Testis (tissue), 2 donors: Measurements from ENCODE around the gene TWIST1.

Experiments used
- POLR2A ChIP-seq: fragments of 450-650 bp; IDR thresholded peaks from one replicate; pipeline ENCODE4 v1.6.1; 2017; ENCODE audit warnings: antibody characterized with exemption, mild to moderate bottlenecking, moderate library complexity
- TF ChIP-seq, protein P1 (sequence below), 3 experiments: fragments of 450-650 bp in 2 of 3; fragments of 200-600 bp in 1 of 3; sonication (generic) in 1 of 3; IDR thresholded peaks; one replicate each; pipeline ENCODE4 v1.5.1; 2016 to 2019; ENCODE audit warnings: antibody characterized with exemption in 3 of 3, mild to moderate bottlenecking in 2 of 3, moderate library complexity in 1 of 3

DNA sequence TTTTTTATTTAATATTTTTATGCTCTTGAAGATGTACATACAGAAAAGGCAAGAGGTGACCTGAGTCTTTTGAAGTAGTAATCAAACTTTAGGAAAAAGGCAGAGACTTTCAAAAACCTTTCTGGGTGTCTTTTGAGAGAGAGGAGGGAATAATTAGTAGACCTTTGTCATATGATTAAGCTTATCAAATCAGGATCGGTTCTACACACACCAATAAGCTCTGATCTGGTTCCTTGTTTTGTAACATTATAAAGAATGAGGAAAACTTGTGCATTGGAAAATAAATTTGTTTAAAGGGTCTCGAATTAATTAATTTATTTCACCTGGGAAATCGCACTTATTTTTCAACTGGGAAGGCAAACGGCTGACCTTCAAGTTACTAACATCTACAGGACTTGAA is 11.9 kb downstream of the TWIST1 start:
- TF ChIP-seq, protein P1, sequence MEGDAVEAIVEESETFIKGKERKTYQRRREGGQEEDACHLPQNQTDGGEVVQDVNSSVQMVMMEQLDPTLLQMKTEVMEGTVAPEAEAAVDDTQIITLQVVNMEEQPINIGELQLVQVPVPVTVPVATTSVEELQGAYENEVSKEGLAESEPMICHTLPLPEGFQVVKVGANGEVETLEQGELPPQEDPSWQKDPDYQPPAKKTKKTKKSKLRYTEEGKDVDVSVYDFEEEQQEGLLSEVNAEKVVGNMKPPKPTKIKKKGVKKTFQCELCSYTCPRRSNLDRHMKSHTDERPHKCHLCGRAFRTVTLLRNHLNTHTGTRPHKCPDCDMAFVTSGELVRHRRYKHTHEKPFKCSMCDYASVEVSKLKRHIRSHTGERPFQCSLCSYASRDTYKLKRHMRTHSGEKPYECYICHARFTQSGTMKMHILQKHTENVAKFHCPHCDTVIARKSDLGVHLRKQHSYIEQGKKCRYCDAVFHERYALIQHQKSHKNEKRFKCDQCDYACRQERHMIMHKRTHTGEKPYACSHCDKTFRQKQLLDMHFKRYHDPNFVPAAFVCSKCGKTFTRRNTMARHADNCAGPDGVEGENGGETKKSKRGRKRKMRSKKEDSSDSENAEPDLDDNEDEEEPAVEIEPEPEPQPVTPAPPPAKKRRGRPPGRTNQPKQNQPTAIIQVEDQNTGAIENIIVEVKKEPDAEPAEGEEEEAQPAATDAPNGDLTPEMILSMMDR (IDR thresholded peaks at IDR 0.05): no peak
- no peak for TF ChIP-seq POLR2A
